ENCODE data around the gene METTL21C. TPM values are rescaled to one million over a fixed set of nuclear protein-coding genes. Genes with fewer than 3 reads are reported as not detected.

Gene METTL21C
- total RNA-seq, 1 donor from 2014 or later: not detected

DNA sequence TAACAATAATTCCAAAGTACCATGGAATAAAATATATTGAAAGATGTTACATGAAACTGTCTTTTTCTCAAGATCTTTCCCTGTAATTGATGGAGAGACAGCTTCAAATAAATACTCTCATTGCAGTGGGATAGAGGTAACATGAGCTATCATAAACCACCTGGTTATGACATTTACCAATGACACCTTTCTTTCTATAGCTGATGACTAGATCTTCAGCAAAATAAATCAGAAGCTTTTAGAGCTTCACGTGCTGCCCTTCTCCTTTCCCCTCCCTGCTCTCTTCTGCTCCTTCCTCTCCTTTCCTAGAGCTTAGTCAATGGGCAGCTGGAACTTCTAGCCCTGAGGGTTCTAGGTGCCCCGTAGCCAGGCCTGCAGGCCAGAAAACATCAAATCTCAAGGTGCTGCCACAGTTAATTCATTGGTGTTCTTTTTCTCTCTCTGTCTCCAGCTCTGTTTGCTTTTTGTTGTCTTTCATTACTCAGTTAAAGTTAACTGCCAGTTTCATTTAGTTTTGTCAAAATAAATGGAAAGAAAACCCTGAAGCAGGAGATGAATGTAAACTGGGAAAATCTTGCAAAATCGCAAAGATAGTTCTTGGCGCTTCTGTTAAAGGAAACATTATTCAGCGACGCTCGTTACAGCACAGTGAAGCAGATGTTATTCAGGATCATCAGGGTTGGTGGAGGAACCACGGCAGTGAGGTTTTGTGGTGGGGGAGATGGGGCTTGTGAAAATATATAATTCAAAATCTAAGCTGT lies 8.3 kb upstream of the METTL21C start:
- Mint-ChIP-seq H3K9me3 (peaks cover 11% of the 10 kb centered on the region), H3K27me3 (no peaks in the 10 kb centered on the region), H3K36me3 (no peaks in the 10 kb centered on the region), H3K4me3 (peak overlapping the region; percentile 54), H3K27ac (peak overlapping the region; percentile 84), H3K4me1 (ENCODE audit: unreplicated experiment) (peaks cover 33% of the 10 kb centered on the region)
- TF ChIP-seq, protein P1, sequence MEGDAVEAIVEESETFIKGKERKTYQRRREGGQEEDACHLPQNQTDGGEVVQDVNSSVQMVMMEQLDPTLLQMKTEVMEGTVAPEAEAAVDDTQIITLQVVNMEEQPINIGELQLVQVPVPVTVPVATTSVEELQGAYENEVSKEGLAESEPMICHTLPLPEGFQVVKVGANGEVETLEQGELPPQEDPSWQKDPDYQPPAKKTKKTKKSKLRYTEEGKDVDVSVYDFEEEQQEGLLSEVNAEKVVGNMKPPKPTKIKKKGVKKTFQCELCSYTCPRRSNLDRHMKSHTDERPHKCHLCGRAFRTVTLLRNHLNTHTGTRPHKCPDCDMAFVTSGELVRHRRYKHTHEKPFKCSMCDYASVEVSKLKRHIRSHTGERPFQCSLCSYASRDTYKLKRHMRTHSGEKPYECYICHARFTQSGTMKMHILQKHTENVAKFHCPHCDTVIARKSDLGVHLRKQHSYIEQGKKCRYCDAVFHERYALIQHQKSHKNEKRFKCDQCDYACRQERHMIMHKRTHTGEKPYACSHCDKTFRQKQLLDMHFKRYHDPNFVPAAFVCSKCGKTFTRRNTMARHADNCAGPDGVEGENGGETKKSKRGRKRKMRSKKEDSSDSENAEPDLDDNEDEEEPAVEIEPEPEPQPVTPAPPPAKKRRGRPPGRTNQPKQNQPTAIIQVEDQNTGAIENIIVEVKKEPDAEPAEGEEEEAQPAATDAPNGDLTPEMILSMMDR (conservative IDR thresholded peaks at IDR 0.05): no peak
- DNase-seq (ENCODE audit: extremely low spot score, unreplicated experiment): no peak

- H3K9me3 Mint-ChIP-seq: peaks cover 11% of the 10 kb centered on the region
- no peaks in the 10 kb centered on the region for H3K27me3 Mint-ChIP-seq
- TF ChIP-seq, protein P1 (conservative IDR thresholded peaks at IDR 0.05): no peak
- DNase-seq (ENCODE audit: extremely low spot score, unreplicated experiment): no peak
- no peaks in the 10 kb centered on the region for H3K36me3 Mint-ChIP-seq
- peaks cover 33% of the 10 kb centered on the region for H3K4me1 Mint-ChIP-seq (ENCODE audit: unreplicated experiment)
- no peak overlapping the region for H3K27ac Mint-ChIP-seq
- H3K4me3 Mint-ChIP-seq: no peak overlapping the region
Observed at GRCh38 chr13:102701331-102701730, 6.5 kb upstream of the METTL21C start.

- Mint-ChIP-seq H3K4me1 (ENCODE audit: unreplicated experiment) (peaks cover 33% of the 10 kb centered on the region), H3K4me3 (peak overlapping the region; percentile 51), H3K36me3 (no peaks in the 10 kb centered on the region), H3K27ac (peak overlapping the region; percentile 39), H3K27me3 (no peaks in the 10 kb centered on the region), H3K9me3 (peaks cover 11% of the 10 kb centered on the region)
- no peak for DNase-seq (ENCODE audit: extremely low spot score, unreplicated experiment)
- TF ChIP-seq, protein P1 (conservative IDR thresholded peaks at IDR 0.05): no peak
Observed at GRCh38 chr13:102700088-102701031, 5.5 kb upstream of the METTL21C start.

- TF ChIP-seq, protein P1 (conservative IDR thresholded peaks at IDR 0.05): no peak
- peaks cover 30% of the 10 kb centered on the region for H3K4me1 Mint-ChIP-seq (ENCODE audit: unreplicated experiment)
- no peak overlapping the region for H3K4me3 Mint-ChIP-seq
- no peak overlapping the region for H3K27ac Mint-ChIP-seq
- no peaks in the 10 kb centered on the region for H3K36me3 Mint-ChIP-seq
- H3K27me3 Mint-ChIP-seq: no peaks in the 10 kb centered on the region
- no peak for DNase-seq (ENCODE audit: extremely low spot score, unreplicated experiment)
- peaks cover 11% of the 10 kb centered on the region for H3K9me3 Mint-ChIP-seq
Observed at GRCh38 chr13:102699504-102699903, 4.7 kb upstream of the METTL21C start.

GRCh38 chr13:102698649-102698980 lies 3.8 kb upstream of the METTL21C start:
- Mint-ChIP-seq H3K27ac (no peak overlapping the region), H3K4me3 (no peak overlapping the region), H3K27me3 (no peaks in the 10 kb centered on the region), H3K9me3 (peaks cover 11% of the 10 kb centered on the region), H3K4me1 (ENCODE audit: unreplicated experiment) (peaks cover 22% of the 10 kb centered on the region), H3K36me3 (no peaks in the 10 kb centered on the region)
- TF ChIP-seq, protein P1 (conservative IDR thresholded peaks at IDR 0.05): no peak
- DNase-seq (ENCODE audit: extremely low spot score, unreplicated experiment): no peak

All from type B pancreatic cell (in vitro differentiated cells).